ENCODE data around the gene CHEK1. TPM values are rescaled to one million over a fixed set of nuclear protein-coding genes. Genes with fewer than 3 reads are reported as not detected.

Gene CHEK1
- total RNA-seq, 1 donor from 2014 or later: 57.0 TPM

GRCh38 chr11:125662689-125663088 lies 37.7 kb downstream of the CHEK1 start:
- H3K4me1 Mint-ChIP-seq (ENCODE audit: unreplicated experiment): no peaks in the 10 kb centered on the region
- peaks cover 33% of the 10 kb centered on the region for H3K36me3 Mint-ChIP-seq (ENCODE audit: low read depth, unreplicated experiment)
- H3K27me3 Mint-ChIP-seq (ENCODE audit: unreplicated experiment): no peaks in the 10 kb centered on the region
- H3K9me3 Mint-ChIP-seq (ENCODE audit: unreplicated experiment): no peaks in the 10 kb centered on the region
- no peak for DNase-seq (ENCODE audit: low spot score)
- no peak overlapping the region for H3K4me3 Mint-ChIP-seq (ENCODE audit: unreplicated experiment)
- TF ChIP-seq CTCF (IDR thresholded peaks at IDR 0.05; ENCODE audit: unreplicated experiment): no peak
- H3K27ac Mint-ChIP-seq (ENCODE audit: unreplicated experiment): no peak overlapping the region

- peaks cover 33% of the 10 kb centered on the region for H3K36me3 Mint-ChIP-seq (ENCODE audit: low read depth, unreplicated experiment)
Measured at GRCh38 chr11:125663910-125664309, 38.9 kb downstream of the CHEK1 start.

GRCh38 chr11:125667151-125667550 lies 42.2 kb downstream of the CHEK1 start:
- peak overlapping the region; percentile 21 for H3K4me3 Mint-ChIP-seq (ENCODE audit: unreplicated experiment)

More at GRCh38 chr11:125663910-125664309, 38.9 kb downstream of the CHEK1 start:
- DNase-seq (ENCODE audit: low spot score): no peak
- Mint-ChIP-seq H3K4me1 (ENCODE audit: unreplicated experiment) (no peaks in the 10 kb centered on the region), H3K27ac (ENCODE audit: unreplicated experiment) (no peak overlapping the region), H3K27me3 (ENCODE audit: unreplicated experiment) (no peaks in the 10 kb centered on the region), H3K4me3 (ENCODE audit: unreplicated experiment) (no peak overlapping the region), H3K9me3 (ENCODE audit: unreplicated experiment) (no peaks in the 10 kb centered on the region)
- TF ChIP-seq CTCF (IDR thresholded peaks at IDR 0.05; ENCODE audit: unreplicated experiment): no peak

GRCh38 chr11:125670172-125670571 lies 45.2 kb downstream of the CHEK1 start:
- DNase-seq (ENCODE audit: low spot score): no peak
- no peak for TF ChIP-seq CTCF (IDR thresholded peaks at IDR 0.05; ENCODE audit: unreplicated experiment)
- Mint-ChIP-seq H3K27me3 (ENCODE audit: unreplicated experiment) (no peaks in the 10 kb centered on the region), H3K9me3 (ENCODE audit: unreplicated experiment) (no peaks in the 10 kb centered on the region), H3K4me3 (ENCODE audit: unreplicated experiment) (no peak overlapping the region), H3K36me3 (ENCODE audit: low read depth, unreplicated experiment) (peaks cover 22% of the 10 kb centered on the region), H3K27ac (ENCODE audit: unreplicated experiment) (no peak overlapping the region), H3K4me1 (ENCODE audit: unreplicated experiment) (peaks cover 7% of the 10 kb centered on the region)

More at GRCh38 chr11:125667151-125667550, 42.2 kb downstream of the CHEK1 start:
- H3K4me1 Mint-ChIP-seq (ENCODE audit: unreplicated experiment): peaks cover 7% of the 10 kb centered on the region
- DNase-seq (ENCODE audit: low spot score): no peak
- H3K27ac Mint-ChIP-seq (ENCODE audit: unreplicated experiment): no peak overlapping the region
- no peaks in the 10 kb centered on the region for H3K27me3 Mint-ChIP-seq (ENCODE audit: unreplicated experiment)
- TF ChIP-seq CTCF (IDR thresholded peaks at IDR 0.05; ENCODE audit: unreplicated experiment): no peak
- no peaks in the 10 kb centered on the region for H3K9me3 Mint-ChIP-seq (ENCODE audit: unreplicated experiment)
- peaks cover 37% of the 10 kb centered on the region for H3K36me3 Mint-ChIP-seq (ENCODE audit: low read depth, unreplicated experiment)

GRCh38 chr11:125671561-125671960 lies 46.6 kb downstream of the CHEK1 start:
- peaks cover 7% of the 10 kb centered on the region for H3K4me1 Mint-ChIP-seq (ENCODE audit: unreplicated experiment)
- H3K4me3 Mint-ChIP-seq (ENCODE audit: unreplicated experiment): no peak overlapping the region
- H3K36me3 Mint-ChIP-seq (ENCODE audit: low read depth, unreplicated experiment): peaks cover 13% of the 10 kb centered on the region
- H3K27me3 Mint-ChIP-seq (ENCODE audit: unreplicated experiment): no peaks in the 10 kb centered on the region
- no peak for TF ChIP-seq CTCF (IDR thresholded peaks at IDR 0.05; ENCODE audit: unreplicated experiment)
- H3K27ac Mint-ChIP-seq (ENCODE audit: unreplicated experiment): peak overlapping the region; percentile 1
- DNase-seq (ENCODE audit: low spot score): no peak
- H3K9me3 Mint-ChIP-seq (ENCODE audit: unreplicated experiment): no peaks in the 10 kb centered on the region
